ENCODE results near the gene PRRT4. TPM values are rescaled to one million over a fixed set of nuclear protein-coding genes. Genes with fewer than 3 reads are reported as not detected.

PRRT4 gene
- total RNA-seq, 2 donors from 2014 or later = 0.13 to 0.45 TPM

DNA sequence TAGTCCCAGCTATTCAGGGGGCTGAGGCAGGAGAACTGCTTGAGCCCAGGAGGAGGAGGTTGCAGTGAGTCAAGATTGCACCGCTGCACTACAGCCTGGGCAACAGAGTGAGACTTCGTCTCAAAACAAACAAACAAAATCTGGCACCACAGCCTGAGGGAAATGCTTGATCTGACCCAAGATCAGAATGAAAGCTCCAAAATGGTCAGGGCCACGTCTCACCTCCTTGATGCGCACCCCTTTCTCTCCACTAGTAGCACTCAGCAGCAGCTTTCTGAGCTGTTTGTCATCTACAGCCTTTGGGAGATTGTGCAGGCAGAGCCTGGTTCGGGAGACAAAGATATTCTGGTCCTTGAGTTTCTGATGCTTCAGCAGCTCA, 40.5 kb downstream of the PRRT4 start:
- H3K27me3 Mint-ChIP-seq = no peaks in the 10 kb centered on the region
- H3K4me3 Mint-ChIP-seq = no peak overlapping the region
- no peaks in the 10 kb centered on the region for H3K9me3 Mint-ChIP-seq
- H3K4me1 Mint-ChIP-seq = no peaks in the 10 kb centered on the region
- ATAC-seq (replicated peaks) = no peak
- no peak overlapping the region for H3K27ac Mint-ChIP-seq
- peaks cover 100% of the 10 kb centered on the region for H3K36me3 Mint-ChIP-seq (ENCODE audit: low read depth)

- no peaks in the 10 kb centered on the region for H3K9me3 Mint-ChIP-seq
- H3K27ac Mint-ChIP-seq = no peak overlapping the region
- no peaks in the 10 kb centered on the region for H3K4me1 Mint-ChIP-seq
- ATAC-seq (replicated peaks) = no peak
- no peaks in the 10 kb centered on the region for H3K27me3 Mint-ChIP-seq
- peaks cover 98% of the 10 kb centered on the region for H3K36me3 Mint-ChIP-seq (ENCODE audit: low read depth)
- no peak overlapping the region for H3K4me3 Mint-ChIP-seq
Observed at GRCh38 chr7:128318691-128319090, 42.8 kb downstream of the PRRT4 start.

GRCh38 chr7:128311013-128311412, 50.5 kb downstream of the PRRT4 start:
- no peak overlapping the region for H3K4me3 Mint-ChIP-seq
- H3K27me3 Mint-ChIP-seq = no peaks in the 10 kb centered on the region
- H3K36me3 Mint-ChIP-seq (ENCODE audit: low read depth) = peaks cover 98% of the 10 kb centered on the region
- H3K27ac Mint-ChIP-seq = no peak overlapping the region
- no peaks in the 10 kb centered on the region for H3K9me3 Mint-ChIP-seq
- no peaks in the 10 kb centered on the region for H3K4me1 Mint-ChIP-seq
- ATAC-seq (replicated peaks) = no peak

DNA sequence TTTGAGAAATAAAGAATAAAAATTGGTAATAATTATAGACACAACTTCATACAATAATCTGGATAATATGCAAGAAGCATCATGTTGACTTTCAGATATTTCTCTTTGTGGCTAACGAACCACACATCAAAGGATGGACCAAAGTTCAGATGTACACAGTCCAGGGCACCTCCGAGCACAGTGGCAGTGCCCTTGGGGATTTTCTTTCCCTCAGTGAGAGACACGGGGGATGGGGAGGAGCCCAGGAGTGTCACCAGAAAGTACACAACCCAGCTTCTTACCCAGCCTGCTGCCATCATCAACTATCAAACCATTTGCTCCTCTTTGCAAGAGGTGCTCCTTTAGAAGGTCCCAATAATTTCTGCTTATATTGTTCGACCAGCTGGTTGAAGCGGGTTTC, 51.0 kb downstream of the PRRT4 start:
- no peak for ATAC-seq (replicated peaks)
- no peak overlapping the region for H3K4me3 Mint-ChIP-seq
- no peaks in the 10 kb centered on the region for H3K9me3 Mint-ChIP-seq
- H3K27ac Mint-ChIP-seq = no peak overlapping the region
- H3K36me3 Mint-ChIP-seq (ENCODE audit: low read depth) = peaks cover 98% of the 10 kb centered on the region
- H3K4me1 Mint-ChIP-seq = no peaks in the 10 kb centered on the region
- H3K27me3 Mint-ChIP-seq = no peaks in the 10 kb centered on the region

DNA sequence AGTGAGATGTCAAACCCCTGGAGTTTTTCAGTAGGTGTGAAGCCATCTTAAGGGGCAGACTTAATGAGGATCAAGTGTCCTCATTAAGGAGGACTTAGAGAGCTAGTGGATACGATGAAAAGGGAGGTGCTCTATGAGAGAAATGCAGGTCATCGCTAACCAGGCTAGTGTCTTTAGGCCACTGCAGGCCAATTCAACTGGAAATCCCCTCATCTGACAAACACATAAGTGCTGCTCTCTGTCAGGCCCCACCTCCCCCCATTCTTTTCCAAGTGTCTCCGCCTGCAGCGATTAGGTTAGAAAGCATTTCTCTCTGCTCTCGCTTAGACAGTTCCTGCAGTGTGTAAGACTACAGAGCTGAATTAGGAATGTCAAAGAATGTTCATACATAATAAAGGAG, 51.5 kb downstream of the PRRT4 start:
- ATAC-seq (replicated peaks) = no peak
- Mint-ChIP-seq H3K27ac (peak overlapping the region; percentile 2), H3K27me3 (no peaks in the 10 kb centered on the region), H3K9me3 (no peaks in the 10 kb centered on the region), H3K36me3 (ENCODE audit: low read depth) (peaks cover 94% of the 10 kb centered on the region), H3K4me3 (no peak overlapping the region), H3K4me1 (no peaks in the 10 kb centered on the region)

- Mint-ChIP-seq H3K9me3 (no peaks in the 10 kb centered on the region), H3K4me1 (no peaks in the 10 kb centered on the region), H3K27me3 (no peaks in the 10 kb centered on the region), H3K36me3 (ENCODE audit: low read depth) (peaks cover 86% of the 10 kb centered on the region), H3K27ac (peak overlapping the region; percentile 2), H3K4me3 (no peak overlapping the region)
- ATAC-seq (replicated peaks) = no peak
Observed at GRCh38 chr7:128309124-128309523, 52.4 kb downstream of the PRRT4 start.

- Mint-ChIP-seq H3K36me3 (ENCODE audit: low read depth) (peaks cover 85% of the 10 kb centered on the region), H3K9me3 (no peaks in the 10 kb centered on the region), H3K4me1 (no peaks in the 10 kb centered on the region), H3K27ac (no peak overlapping the region), H3K27me3 (no peaks in the 10 kb centered on the region), H3K4me3 (no peak overlapping the region)
- no peak for ATAC-seq (replicated peaks)
Observed at GRCh38 chr7:128307061-128307460, 54.4 kb downstream of the PRRT4 start.

DNA sequence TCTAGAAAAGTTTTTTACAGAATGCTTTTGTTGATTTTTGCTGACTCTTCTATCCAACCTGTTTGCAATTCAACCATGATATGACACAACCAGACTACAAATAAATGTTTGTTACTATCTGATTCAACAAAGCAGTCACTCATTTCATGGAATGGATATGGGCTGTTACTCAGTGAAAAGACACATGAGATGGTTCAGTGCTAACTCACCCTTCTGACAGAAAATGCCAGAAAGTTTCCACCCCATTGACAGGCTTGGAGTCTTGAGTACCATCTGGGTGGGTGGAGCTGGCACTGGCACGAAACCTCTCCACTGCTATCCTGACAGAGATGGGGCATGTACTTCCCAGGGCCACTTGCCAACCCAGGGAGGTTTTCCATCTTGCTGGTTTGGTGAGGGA, 57.3 kb downstream of the PRRT4 start:
- H3K27me3 Mint-ChIP-seq = no peaks in the 10 kb centered on the region
- ATAC-seq (replicated peaks) = no peak
- no peak overlapping the region for H3K27ac Mint-ChIP-seq
- no peak overlapping the region for H3K4me3 Mint-ChIP-seq
- H3K4me1 Mint-ChIP-seq = no peaks in the 10 kb centered on the region
- peaks cover 56% of the 10 kb centered on the region for H3K36me3 Mint-ChIP-seq (ENCODE audit: low read depth)
- no peaks in the 10 kb centered on the region for H3K9me3 Mint-ChIP-seq

DNA sequence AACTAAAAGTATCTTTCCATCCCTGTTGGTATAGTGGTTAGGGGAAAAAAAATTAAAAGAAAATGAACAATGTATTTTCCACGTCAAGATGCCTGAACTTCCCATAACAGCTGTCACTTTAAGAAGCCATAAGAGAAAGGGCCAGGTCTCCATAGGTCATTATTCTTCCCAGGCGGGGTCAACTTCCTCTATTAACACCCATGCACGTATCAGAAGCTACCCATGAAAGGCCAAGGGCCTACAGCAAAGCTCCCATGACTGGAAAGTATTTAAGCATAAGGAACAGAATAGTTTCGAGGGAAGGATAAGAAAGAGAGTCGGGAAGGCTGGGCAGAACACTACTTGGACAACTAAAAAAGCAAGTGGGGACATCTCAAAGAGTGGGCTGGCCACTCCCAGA, 57.8 kb downstream of the PRRT4 start:
- Mint-ChIP-seq H3K27me3 (no peaks in the 10 kb centered on the region), H3K4me3 (no peak overlapping the region), H3K4me1 (no peaks in the 10 kb centered on the region), H3K27ac (no peak overlapping the region), H3K9me3 (no peaks in the 10 kb centered on the region), H3K36me3 (ENCODE audit: low read depth) (peaks cover 50% of the 10 kb centered on the region)
- no peak for ATAC-seq (replicated peaks)

- no peaks in the 10 kb centered on the region for H3K4me1 Mint-ChIP-seq
Observed at GRCh38 chr7:128303133-128303532, 58.4 kb downstream of the PRRT4 start.

GRCh38 chr7:128302139-128302538, 59.4 kb downstream of the PRRT4 start:
- Mint-ChIP-seq H3K4me1 (no peaks in the 10 kb centered on the region), H3K9me3 (no peaks in the 10 kb centered on the region), H3K27ac (no peak overlapping the region), H3K27me3 (no peaks in the 10 kb centered on the region), H3K4me3 (no peak overlapping the region), H3K36me3 (ENCODE audit: low read depth) (peaks cover 35% of the 10 kb centered on the region)
- no peak for ATAC-seq (replicated peaks)

More at GRCh38 chr7:128303133-128303532, 58.4 kb downstream of the PRRT4 start:
- H3K27ac Mint-ChIP-seq = no peak overlapping the region
- no peaks in the 10 kb centered on the region for H3K9me3 Mint-ChIP-seq
- H3K36me3 Mint-ChIP-seq (ENCODE audit: low read depth) = peaks cover 45% of the 10 kb centered on the region
- H3K4me3 Mint-ChIP-seq = no peak overlapping the region
- no peaks in the 10 kb centered on the region for H3K27me3 Mint-ChIP-seq
- ATAC-seq (replicated peaks) = no peak

Other genes starting within 250 kb of the PRRT4 start
- gene LEP, start 120.4 kb downstream of the PRRT4 start, total RNA-seq = not detected
- gene RBM28, start 17.8 kb downstream of the PRRT4 start, total RNA-seq = 10 to 100 TPM; 30.4 to 46.6 TPM
- 10 to 100 TPM; 62.7 to 95.6 TPM for gene IMPDH1, start 48.3 kb upstream of the PRRT4 start, total RNA-seq
- gene HILPDA, start 94.2 kb upstream of the PRRT4 start, total RNA-seq = 1,000 to 10,000 TPM in 1 of 2 donors, 10 to 100 TPM in 1; 72.9 to 1,213 TPM
- gene METTL2B, start 115.1 kb upstream of the PRRT4 start, total RNA-seq = 10 to 100 TPM; 29.5 to 49.5 TPM